Mesenteric fat pad (tissue), 1 donor: ENCODE results near the gene DSP. TPM values are rescaled to one million over a fixed set of nuclear protein-coding genes. Genes with fewer than 3 reads are reported as not detected.

Source experiments
- DNase-seq: peaks from one replicate; pipeline ENCODE4 v3.0.0-alpha.2; 2020; ENCODE audit warnings: low spot score
- total RNA-seq: library from RNA; stranded (reverse); fragmentation: NEBNext Ultra II Directional; extraction: Animal tissue kit (Norgen Biotek cat#: 25700); gene quantifications from one replicate; pipeline ENCODE4 v1.2.1, GENCODE V29; 2021
- donor health status: DM: yes; HTN: yes; CAD: no.

DSP gene
- total RNA-seq, 1 donor from 2014 or later: 4.0 TPM

DNA sequence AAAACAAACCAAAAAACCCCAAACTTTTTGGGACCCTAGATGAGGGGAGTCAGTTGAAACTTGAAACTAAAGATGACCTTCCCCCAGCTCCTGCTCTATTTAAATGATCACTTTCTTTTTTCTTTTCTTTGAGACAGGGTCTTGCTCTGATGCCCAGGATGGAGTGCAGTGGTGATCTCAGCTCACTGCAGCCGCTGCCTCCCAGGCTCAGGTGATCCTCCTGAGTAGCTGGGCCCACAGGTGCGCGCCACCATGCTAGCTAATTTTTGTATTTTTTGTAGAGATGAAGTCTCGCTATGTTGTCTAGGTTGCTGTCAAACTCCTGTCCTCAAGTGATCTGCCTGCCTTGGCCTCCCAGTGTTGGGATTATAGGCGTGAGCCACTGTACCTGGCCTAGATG lies 7.3 kb upstream of the DSP start:
- no peak for DNase-seq

- no peak for DNase-seq
Observed at GRCh38 chr6:7535498-7535897, 6.0 kb upstream of the DSP start.

DNA sequence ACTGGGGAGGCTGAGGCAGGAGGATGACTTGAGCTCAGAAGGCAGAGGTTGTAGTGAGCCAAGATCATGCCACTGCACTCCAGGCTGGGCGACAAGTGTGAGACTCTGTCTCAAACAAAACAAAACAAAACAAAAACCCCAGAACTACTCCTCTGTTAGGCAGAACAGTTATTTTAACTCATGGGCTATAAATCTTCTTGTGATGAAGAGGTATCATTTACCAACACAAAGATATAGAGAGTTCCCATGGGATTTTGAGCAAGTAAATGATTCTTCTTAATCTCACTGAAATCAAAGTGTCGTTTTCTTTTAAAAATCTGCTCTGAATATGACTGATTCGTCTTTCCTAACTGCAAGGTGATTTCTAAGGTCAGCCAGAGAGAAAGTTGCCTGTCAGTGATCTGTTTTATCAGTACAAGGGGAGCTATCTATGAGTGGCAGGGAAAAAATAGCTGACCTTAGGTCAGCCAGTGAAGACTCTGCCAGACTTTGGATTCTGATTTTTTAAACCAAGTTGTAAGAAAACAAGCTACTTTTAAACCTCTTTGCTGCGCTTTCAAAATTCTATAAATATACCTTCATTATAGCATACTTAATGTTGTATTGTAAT lies 3.8 kb upstream of the DSP start:
- DNase-seq: no peak

DNA sequence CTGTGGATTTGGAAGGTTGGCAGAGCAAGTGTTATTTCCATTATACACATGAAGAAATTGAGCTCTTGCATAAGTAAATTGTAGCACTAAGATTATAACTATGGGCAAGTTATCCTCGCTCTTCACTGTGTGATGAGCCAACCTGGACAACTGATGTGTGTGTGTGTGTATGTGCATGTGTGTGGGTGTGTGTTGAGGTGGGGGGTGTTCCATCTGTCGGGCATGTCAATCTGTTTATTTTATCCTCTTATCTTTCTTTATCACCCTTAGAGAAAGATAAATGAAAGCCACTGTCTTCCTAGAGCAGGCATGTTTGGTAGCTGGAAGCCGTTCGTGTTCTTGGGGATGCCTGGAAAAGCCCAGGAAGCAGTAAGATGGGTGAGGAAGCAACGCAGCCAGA lies 3.0 kb upstream of the DSP start:
- DNase-seq: no peak

GRCh38 chr6:7540595-7540994 lies 876 bp upstream of the DSP start:
- no peak for DNase-seq

GRCh38 chr6:7542065-7542873 lies 798 bp downstream of the DSP start:
- DNase-seq: no peak

- no peak for DNase-seq
Observed at GRCh38 chr6:7542874-7543624, 1.6 kb downstream of the DSP start.

DNA sequence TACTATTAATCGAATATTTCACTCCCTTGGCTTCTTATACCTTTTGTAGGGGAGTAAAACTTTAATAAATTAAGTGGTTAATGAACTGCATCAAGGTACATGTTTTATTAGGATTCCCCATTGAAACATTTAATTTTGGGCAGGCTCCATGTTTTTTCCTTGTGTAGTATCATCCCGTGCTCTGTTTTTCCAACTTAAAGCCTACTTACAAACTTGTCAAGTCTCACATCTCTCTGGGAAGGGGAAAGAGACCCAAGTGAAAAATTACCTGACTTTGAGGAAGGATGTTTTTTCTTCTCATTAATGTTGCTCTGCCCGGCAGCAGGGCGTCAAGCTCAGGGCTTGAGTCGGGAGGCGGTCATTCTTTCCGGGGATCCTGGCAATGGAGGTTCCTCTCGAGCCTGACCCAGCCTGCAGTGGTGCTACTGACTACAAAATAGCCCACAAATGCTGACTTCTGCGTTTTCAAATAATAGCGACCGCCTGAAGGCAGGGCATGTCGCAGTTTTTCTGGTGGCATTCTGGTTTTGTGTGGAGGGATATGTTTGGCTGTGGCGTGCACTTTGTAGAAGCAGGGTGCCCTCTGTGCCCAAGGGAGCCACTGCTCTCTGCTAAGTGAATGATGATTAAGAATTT lies 2.4 kb downstream of the DSP start:
- DNase-seq: no peak

DNA sequence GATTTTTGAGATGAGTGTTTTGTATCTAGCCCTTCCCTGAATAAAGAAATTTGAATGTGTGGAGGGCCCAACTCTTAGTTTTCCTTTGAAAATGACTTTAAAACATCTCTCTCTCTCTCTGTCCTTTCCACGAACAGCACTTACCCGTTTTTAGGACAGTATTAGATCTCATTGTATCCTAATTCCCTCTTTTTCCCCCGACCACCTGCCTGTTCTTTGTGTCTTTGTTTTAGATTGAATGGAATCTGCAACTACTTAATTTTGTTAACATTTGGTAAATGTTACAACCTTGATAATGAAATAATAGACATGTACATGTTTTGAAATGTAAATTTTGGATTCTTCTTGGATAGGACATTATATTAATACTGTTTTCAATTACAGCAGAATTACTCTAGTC lies 3.1 kb downstream of the DSP start:
- no peak for DNase-seq

DNA sequence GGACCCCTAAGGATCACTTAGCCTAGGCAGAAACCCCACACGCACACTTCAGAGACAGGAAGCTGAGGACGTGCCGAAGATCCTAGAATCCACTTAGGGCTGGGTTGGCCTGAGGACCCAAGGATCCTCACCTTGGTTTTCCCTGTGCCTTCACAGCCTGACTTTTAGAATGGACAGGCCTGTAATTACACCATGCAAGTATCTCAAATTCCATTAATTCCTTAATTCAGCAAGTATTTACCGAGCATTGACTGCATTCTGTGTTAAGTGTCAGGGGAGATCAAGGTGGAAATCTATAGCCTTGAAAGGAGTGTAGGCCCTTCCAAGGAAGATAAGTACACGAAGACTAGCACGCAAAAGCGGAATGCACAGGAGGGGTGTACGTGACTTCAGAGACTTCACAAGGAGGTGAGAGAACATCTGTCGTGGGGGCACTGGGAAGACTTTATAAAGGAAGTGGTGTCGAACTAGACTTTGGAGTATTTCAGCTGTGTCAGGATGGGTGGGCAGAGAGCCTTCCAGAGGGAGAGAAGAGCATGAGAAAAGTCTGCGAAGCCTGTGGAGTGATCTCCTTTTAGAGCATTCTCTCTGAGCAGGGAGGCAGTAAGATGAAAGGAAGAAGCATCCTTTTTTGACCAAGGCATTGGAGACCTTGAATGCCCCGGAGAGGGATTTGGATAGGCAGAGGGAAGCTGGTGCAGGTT lies 4.0 kb downstream of the DSP start:
- DNase-seq: no peak

GRCh38 chr6:7546020-7546369 lies 4.5 kb downstream of the DSP start:
- DNase-seq: no peak

- no peak for DNase-seq
Observed at GRCh38 chr6:7546383-7546782, 4.9 kb downstream of the DSP start.

GRCh38 chr6:7546896-7547295 lies 5.4 kb downstream of the DSP start:
- no peak for DNase-seq

DNA sequence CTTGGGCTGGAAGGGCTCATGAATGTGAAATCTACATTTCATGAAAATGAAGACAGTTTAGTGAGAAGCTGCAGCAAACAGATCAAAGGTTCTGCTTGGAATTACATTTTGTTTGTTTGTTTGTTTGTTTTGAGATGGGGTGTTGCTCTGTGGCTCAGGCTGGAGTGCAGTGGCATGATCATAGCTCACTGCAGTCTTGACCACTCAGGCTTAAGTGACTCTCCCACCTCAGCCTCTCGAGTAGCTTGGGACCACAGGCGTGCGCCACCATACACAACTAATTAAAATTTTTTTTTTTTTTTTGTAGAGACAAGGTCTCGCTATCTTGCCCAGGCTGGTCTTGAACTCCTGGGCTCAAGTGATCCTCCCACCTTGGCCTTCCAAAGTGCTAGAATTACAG lies 5.8 kb downstream of the DSP start:
- no peak for DNase-seq

- no peak for DNase-seq
Observed at GRCh38 chr6:7550433-7550801, 8.9 kb downstream of the DSP start.

DNA sequence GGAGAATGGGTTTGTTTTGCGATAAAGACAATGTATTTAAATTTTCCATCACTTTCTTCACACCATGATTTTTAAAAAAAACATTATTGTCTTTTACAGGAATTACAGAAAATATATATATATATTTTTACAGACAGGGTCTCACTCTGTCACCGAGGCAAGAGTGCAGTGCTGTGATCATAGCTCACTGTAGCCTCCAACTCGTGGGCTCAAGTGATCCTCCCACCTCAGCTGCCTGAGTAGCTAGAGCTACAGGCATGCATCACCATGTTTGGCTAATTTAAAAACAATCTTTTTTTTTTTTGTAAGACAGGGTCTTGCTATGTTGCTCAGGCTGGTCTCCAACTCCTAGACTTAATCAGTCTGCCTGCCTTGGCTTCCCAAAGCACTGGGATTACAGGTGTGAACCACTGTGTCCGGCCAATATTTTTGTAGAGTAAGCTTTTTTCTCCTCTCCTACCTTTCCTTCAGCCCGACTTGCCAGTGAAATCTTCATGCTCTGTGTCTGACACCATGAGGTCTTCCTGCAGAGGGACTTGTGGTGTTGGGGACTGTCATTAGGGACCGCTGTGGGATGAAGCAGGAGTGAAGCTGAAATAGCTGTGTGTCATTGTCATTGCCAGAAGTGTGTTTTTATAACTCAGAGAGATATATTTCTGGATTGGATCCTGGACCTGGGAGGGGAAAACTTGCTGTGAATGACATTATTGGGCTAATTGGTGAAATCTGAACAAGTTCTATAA lies 13.2 kb downstream of the DSP start:
- DNase-seq: no peak

- no peak for DNase-seq
Observed at GRCh38 chr6:7555671-7556070, 14.2 kb downstream of the DSP start.

- DNase-seq: no peak
Observed at GRCh38 chr6:7556394-7557106, 15.1 kb downstream of the DSP start.

GRCh38 chr6:7557652-7558051 lies 16.2 kb downstream of the DSP start:
- DNase-seq: no peak

DNA sequence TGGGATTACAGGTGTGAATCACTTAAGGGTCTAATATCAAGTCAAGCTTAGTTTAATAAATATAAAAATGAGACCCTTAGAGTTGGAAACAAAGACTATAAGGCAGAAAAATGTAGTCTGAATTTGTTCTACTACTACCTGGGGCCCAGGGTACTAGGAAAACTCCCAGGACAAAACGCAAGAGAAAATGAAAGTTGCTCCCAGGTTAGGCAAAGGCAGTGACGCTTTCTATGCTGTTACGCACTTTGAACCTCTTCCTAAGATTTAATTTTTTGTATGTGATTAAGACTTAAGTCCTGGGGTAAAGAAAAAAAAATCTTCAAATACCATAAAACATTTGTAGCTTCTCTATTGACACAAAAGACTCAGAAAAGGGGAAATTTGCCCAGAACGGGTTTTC lies 17.3 kb downstream of the DSP start:
- no peak for DNase-seq
